H1 (cell line): ENCODE results near the gene ULK2. TPM values are rescaled to one million over a fixed set of nuclear protein-coding genes. Genes with fewer than 3 reads are reported as not detected.

Experiments
- ATF2 ChIP-seq: IDR thresholded peaks from 2 replicates; pipeline ENCODE4 v1.6.1; 2012; ENCODE audit warnings: low read length, inconsistent platforms
- EGR1 ChIP-seq: IDR thresholded peaks from 2 replicates; pipeline ENCODE4 v1.6.1; 2011; ENCODE audit warnings: low read depth, low read length, borderline replicate concordance
- POLR2A ChIP-seq, 2 experiments: IDR thresholded peaks; 1 replicate in 1 of 2; 2 replicates in 1 of 2; pipeline ENCODE4 v1.6.1; 2011; ENCODE audit warnings: low read depth in 2 of 2, low read length in 2 of 2, mild to moderate bottlenecking in 2 of 2; ENCODE audit errors: control extremely low read depth in 1 of 2
- SIRT6 ChIP-seq: IDR thresholded peaks from one replicate; pipeline ENCODE4 v1.7.1; 2012; ENCODE audit warnings: low read length, inconsistent platforms
- SUZ12 ChIP-seq: fragments of 200-600 bp; sonication (generic); IDR thresholded peaks from 2 replicates; pipeline ENCODE4 v1.6.1; 2012; ENCODE audit warnings: mild to moderate bottlenecking, inconsistent platforms, low read length, moderate library complexity, mixed read lengths
- polyA plus RNA-seq, 7 experiments: library from polyadenylated mRNA; depleted of rRNA in 3 of 7; stranded (reverse) in 5 of 7; unstranded in 2 of 7; fragments of >200 nt in 5 of 7; fragments of 200-250 nt in 2 of 7; gene quantifications; 1 replicate in 5 of 7; 2 replicates in 1 of 7; 4 replicates in 1 of 7; pipeline versions ENCODE4 v1.2.1 to v1.2.3, GENCODE V29; 2011 to 2013; ENCODE audit warnings: missing spikeins in 2 of 7, mixed read lengths in 2 of 7
- total RNA-seq: library from RNA; stranded (reverse); fragmentation: NEBNext Ultra II Directional; extraction: Animal tissue kit (Norgen Biotek cat#: 25700); gene quantifications from 2 replicates; pipeline ENCODE4 v1.2.1, GENCODE V29; 2021
- TF ChIP-seq, protein P1 (sequence below): IDR thresholded peaks from 2 replicates; pipeline ENCODE4 v1.6.1; 2012; ENCODE audit warnings: inconsistent platforms

ULK2 gene
- total and polyA plus RNA-seq, 2 of the 8 experiments (the other 6 are each of a cell fraction or from before 2014, with no cell fraction given) = 5.3 to 9.8 TPM

GRCh38 chr17:19727501-19728078, 140.1 kb downstream of the ULK2 start (continued):
- TF ChIP-seq POLR2A (IDR thresholded peaks at IDR 0.05; ENCODE audit: control extremely low read depth in 1 of 2, low read depth in 2 of 2, low read length in 2 of 2) (no peak), SUZ12 (no peak), EGR1 (no peak), SIRT6 (no peak), ATF2 (no peak)
- TF ChIP-seq, protein P1, sequence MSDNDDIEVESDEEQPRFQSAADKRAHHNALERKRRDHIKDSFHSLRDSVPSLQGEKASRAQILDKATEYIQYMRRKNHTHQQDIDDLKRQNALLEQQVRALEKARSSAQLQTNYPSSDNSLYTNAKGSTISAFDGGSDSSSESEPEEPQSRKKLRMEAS = no peak
